ACHN (cell line): ENCODE measurements around the gene BANP.
"Not testable (repeated sequence)": the region's sequence is repeated elsewhere in the genome, so short reads cannot be mapped to it uniquely, and the experiment has no call there.

Experiments
- DNase-seq: peaks from one replicate; pipeline ENCODE4 v3.0.0-alpha.2; 2015
- in situ Hi-C: cut with HindIII; loops from 2 replicates; pipeline ENCODE4 v1.10.0; 2017; ENCODE audit warnings: low sequenced_read_pairs, low pct_ligation_motif_present, low pct_unique_long_range_greater_than_20kb

The BANP gene

DNA sequence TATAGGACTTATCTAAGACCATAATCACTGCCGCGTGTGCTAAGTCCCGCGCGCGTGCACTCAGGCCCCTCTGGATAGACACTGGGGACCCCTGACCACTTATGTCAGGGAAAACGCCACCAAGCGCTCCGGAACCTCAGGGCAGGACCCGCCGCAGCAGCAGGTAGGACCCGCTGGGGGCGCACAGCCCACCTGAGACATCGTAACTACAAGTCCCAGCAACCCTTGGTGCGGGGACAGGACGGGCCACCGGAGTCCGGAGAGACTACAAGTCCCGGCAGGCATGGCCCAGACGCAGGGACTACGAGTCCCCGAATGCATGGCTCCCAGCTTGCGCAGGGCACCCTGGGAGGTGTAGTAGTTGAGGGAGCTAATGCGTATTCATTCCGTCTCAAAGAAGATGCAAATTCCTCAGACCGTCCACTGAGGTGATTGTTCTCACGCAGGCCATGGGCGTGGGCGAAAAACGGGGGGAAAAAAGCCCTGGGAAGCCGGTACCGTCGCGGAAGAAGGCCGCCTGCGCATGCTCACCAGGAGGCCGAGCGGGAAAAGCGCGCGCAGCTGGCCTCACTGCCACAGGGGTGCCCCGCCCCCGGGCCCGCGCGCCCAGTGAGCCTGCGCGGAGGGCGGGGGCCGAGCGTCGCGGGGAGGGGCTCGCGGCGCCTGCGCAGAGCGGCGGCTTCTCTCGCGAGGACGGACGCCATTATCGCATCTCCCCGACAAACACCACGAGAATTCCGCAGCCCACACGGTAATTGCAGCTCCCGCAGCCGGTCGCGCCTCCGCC, at the start of gene BANP:
BANP (plus strand) TSS at position 670 of the 787 bp plus-strand sequence. CDS start 23,682 bp downstream, outside the sequence.
- in situ Hi-C loops, result no loop called here
- peak; percentile 99 for DNase-seq

DNA sequence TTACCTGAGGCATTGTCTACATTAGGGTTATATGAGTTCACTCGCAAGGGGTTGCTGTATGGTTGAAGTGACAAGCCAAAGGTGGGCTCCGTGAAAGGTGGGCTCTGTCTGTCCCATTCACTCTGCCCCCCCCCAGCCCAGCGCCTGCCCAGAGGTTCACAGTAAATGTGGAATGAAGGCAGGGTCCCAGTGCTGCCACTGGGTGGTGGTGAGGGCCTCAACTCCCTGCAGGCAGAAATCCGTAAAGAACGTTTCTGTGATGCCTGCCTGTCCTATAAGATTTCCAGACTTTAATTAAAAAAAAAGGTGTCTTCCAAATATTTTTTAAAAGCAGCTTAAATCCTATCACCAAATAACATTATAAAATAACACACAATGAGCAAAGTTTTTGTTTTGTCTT, 46.3 kb upstream of the BANP start:
- in situ Hi-C loops, DNase-seq: not testable (repeated sequence)

GRCh38 chr16:87905521-87905920, 45.7 kb upstream of the BANP start:
- DNase-seq, in situ Hi-C loops: not testable (repeated sequence)

GRCh38 chr16:87908101-87908500, 43.1 kb upstream of the BANP start:
- DNase-seq, in situ Hi-C loops: not testable (repeated sequence)

DNA sequence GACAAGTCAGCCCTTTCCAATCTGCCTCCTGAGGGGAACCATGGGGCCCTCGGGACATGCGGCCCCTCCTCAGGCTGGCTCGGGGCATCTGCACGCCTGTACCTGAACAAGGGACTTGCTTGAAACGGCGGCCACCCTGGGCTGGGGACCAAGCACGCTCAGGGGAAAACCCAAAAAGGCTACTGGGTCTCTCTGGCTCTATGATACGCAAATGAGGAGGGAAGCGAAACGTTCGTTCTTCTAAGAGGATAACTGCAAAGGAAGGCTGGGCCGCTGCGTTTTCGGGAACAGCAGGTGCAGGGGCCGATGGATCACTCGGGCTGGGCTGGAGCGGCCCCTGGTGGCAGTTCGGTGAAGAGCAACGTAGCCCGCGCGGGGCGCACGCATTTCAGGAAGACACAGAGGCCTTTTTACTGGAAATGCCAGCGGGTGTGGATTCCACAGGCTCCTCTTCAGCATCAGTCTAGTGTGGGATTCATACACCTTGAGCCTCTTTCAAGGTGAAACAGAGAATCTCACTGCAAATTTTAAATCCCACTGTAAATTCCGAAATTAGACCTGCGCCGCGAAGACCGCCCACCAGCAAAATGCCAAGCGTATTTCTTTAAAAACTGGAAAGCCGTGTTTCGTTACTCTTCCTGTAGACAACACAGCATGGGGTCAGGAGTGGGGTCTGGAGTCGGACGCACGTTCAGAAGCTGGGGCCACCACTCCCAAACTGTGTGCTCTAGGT, 41.9 kb upstream of the BANP start:
- peak; percentile 64 for DNase-seq

GRCh38 chr16:87911106-87911763, 40.0 kb upstream of the BANP start:
- in situ Hi-C loops, DNase-seq: not testable (repeated sequence)

More for the DNA sequence above, 41.9 kb upstream of the BANP start:
- in situ Hi-C loops, result not testable (repeated sequence)

- in situ Hi-C loops, result not testable (repeated sequence)
Observed at GRCh38 chr16:87912691-87913090, 38.5 kb upstream of the BANP start.

DNA sequence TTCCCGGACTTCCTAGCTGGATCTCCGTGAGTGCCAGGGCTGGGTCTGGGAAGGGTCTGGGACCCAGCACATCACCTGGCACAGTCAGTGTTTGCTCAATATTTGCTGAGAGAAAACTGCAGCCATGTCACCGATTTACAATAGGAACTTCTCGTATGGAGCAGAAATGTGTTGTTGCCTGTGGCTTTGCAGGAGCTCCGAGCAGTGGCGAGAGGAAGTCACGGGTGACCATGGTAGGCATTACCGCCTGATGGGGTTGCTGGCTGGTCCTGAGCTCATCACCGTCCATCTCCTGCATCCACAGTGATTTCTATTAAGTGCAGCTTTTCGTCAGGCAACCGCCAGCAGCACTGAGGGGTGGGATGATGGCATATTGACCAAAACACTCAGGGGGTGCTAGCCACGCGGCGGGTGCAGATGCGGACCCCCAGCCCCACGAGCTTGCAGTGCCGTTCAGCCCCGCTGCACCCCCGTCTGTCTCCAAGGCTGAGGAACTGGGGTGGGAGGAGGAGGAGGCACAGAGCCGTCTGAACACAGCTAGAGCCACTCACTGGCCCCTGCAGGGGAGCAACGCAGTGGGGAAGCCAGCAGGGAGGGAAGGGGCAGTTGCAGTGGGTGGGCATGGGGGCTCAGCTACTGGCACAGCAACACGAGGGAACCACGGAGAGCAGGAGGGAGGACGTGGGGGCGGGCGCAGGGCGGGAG, 37.1 kb upstream of the BANP start:
- in situ Hi-C loops, DNase-seq: not testable (repeated sequence)

More at GRCh38 chr16:87912691-87913090, 38.5 kb upstream of the BANP start:
- not testable (repeated sequence) for DNase-seq

DNA sequence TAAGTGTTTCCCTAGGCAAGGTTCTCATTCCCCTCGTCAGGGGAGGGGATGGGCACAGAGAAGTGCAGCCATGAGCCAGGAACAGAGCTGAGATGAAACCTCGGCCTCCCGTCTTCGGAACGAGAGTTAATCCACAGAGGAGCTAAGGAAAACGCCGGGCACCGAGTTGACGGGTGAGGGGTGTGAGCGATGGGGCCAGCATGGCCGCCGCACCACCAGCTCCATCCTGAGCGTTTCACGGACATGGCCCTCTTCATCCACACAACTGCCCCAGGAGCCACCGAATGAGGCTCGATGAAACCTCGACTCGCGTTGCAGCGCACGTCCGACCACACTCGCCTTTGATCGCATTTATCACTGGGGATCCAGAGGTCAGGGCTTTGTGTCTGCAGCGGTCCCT, 36.4 kb upstream of the BANP start:
- in situ Hi-C loops, result no loop called here

GRCh38 chr16:87917503-87917902, 33.7 kb upstream of the BANP start:
- DNase-seq, result no peak
- in situ Hi-C loops, result no loop called here

More for the DNA sequence above, 36.4 kb upstream of the BANP start:
- no peak for DNase-seq

DNA sequence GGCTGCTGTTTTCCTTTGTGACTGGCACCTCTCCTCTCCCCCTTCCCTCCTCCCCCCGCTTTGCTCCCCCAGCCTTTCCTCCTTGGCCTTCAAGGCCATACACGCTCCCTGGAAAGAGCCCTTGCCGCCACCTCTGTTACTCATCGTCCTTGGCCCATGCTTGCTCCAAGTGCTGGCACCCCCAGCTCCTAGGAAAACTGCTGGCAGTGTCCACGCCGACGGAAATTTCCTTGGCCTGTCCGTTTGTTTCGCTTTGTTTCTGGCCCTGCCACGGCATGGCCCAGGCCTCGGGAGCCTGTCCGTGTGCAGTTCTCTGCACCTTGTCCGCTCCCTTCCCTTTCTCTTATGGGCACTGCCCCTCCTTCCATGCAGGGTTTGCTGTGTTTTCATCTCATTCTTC, 32.9 kb upstream of the BANP start:
- in situ Hi-C loops, result no loop called here

GRCh38 chr16:87918866-87919680, 32.2 kb upstream of the BANP start:
- in situ Hi-C loops, result no loop called here
- DNase-seq, result no peak

More for the DNA sequence above, 32.9 kb upstream of the BANP start:
- DNase-seq, result no peak

DNA sequence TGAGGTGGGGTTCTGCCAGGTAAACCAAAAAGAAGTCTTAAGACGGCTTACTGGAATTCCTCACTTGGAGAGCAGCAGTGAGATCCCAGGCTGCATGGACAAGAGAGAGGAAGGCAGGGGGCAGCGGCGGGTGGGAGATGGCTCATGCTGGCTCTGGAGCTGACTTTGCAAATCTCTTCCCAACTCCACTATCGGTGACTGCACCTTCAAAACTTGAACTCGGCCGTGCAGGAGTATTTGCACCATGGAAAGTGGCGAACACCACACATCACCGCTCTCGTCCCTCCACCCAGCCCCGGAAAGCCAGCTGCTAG, 31.6 kb upstream of the BANP start:
- DNase-seq, result no peak
- in situ Hi-C loops, result no loop called here

DNA sequence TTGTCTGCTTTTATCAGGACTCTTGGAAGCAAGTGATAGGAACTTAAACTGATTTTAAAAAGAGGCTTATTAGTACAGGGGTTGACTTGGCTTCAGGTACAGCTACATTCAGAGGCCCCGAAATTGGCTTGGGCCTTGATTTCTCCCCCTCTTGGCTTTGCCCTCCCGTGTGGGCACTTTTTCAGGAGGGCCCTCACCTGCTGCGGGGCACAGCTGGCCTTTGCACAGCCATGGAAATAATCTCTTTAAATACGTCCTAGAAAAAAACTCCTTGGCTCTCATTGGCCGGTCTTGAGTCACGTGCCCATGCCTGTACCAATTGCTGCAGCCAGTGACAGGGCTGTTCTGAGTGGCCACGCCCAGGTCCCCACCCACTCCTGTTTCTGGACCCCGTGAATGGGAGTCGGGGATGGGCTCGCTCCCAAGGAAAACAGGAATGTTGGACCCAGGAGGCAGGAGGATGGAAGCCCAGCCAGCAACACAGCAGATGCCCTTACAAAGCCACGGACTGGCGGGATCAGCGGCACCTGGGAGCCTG, 29.9 kb upstream of the BANP start:
- DNase-seq, result no peak
- in situ Hi-C loops, result no loop called here

DNA sequence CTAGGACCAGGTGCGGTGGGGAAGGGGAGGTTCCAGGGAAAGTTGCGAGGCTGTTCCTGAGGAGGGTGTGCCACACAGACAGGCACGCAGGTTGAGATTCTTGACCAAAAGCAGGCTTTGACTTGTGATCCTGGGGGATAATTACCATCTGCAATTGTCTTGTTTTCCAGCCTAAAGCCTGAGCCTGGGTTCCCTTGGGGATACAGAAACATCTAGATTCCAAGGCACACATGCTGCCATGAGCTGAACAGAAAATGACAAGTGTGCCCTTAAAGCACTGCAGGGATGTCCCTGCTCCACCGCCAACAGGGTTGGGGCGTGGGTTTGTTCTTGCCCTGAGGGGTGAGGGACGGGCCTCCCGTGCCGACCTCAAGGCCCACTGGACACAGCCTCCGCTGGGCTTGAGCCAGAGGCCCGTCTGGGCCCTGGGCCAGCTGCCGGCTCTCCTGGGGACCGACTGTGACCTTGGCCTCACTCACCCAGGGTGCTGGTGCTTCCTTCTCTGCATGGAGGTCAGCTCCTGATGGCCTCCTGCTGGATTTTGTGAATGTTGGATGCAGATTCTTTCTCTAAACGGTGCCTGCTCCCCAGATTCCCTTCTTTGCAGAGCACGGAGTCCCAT, 28.9 kb upstream of the BANP start:
- in situ Hi-C loops, result no loop called here
- DNase-seq, result no peak

DNA sequence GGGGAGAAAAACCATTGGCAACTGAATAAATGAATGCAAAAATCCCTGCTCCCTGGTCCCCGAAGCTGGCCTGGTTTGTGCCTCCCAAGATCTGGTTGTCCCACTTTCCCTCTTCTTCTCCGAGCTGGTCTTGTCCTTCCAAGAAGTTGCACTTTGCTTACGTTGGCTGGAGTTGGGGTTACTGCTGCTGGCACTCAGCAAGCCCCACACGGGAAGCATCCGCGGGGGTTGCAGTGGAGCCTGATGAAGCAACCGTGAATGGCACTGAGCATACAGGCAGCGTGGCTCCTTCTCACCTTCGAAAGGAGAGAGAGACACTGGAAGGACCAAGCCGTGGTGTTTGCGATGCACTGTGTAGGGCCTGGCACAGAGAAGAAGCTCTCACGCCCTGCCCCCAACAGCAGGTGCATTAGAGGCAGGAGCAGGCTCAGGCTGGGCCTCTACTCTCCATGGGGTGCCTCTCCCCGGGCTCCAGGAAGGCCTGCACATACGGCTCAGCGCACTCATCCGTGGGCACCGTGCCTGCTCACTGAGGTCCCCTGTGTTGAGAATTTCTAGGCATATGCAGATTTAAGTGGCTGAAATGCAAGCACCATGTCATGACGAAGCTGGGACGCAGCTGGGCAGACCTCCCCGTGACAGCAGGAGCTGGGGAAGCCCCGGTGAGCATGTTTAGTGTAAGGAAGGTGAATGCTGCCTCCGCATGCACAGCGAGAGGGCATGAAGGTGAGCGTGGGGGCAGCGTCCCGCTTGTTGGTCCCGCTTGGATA, 27.0 kb upstream of the BANP start:
- in situ Hi-C loops, result no loop called here
- peak; percentile 94 for DNase-seq
